HepG2 (cell line): Measurements from ENCODE around the gene CABLES2. TPM values are rescaled to one million over a fixed set of nuclear protein-coding genes. Genes with fewer than 3 reads are reported as not detected.
A peak's percentile ranks its signal among the peaks of the same experiment; 100 is the strongest.

ENCODE experiments used
- EZH2 ChIP-seq: conservative IDR thresholded peaks from 2 replicates; pipeline ENCODE4 v1.6.1; 2012; ENCODE audit warnings: mild to moderate bottlenecking, low read depth, low read length, moderate library complexity
- MYPOP ChIP-seq: sonication (generic); formaldehyde crosslinking; IDR thresholded peaks from 2 replicates; pipeline ENCODE4 v1.8.1; 2023; ENCODE audit warnings: mild to moderate bottlenecking, moderate library complexity, missing genetic modification reagents
- PAF1 ChIP-seq: IDR thresholded peaks from 2 replicates; pipeline ENCODE4 v1.6.1; 2016; ENCODE audit warnings: missing genetic modification reagents, missing compliant biosample characterization
- PREB ChIP-seq: sonication (generic); formaldehyde crosslinking; IDR thresholded peaks from 2 replicates; pipeline ENCODE4 v1.4.0; 2020; ENCODE audit warnings: missing genetic modification reagents
- SAFB2 ChIP-seq: sonication (generic); formaldehyde crosslinking; IDR thresholded peaks from 2 replicates; pipeline ENCODE4 v1.5.1; 2020; ENCODE audit warnings: missing genetic modification reagents, low read depth, mild to moderate bottlenecking, borderline replicate concordance
- SOX5 ChIP-seq: IDR thresholded peaks from 2 replicates; pipeline ENCODE4 v1.6.1; 2016; ENCODE audit warnings: borderline replicate concordance
- TP53 ChIP-seq: sonication (generic); formaldehyde crosslinking; conservative IDR thresholded peaks from 2 replicates; pipeline ENCODE4 v1.4.0; 2020; ENCODE audit warnings: missing genetic modification reagents
- ZBTB7B ChIP-seq: sonication (generic); formaldehyde crosslinking; IDR thresholded peaks from 2 replicates; pipeline ENCODE4 v1.4.0; 2020; ENCODE audit warnings: missing genetic modification reagents
- ZFP90 ChIP-seq: sonication (generic); formaldehyde crosslinking; IDR thresholded peaks from 2 replicates; pipeline ENCODE4 v1.8.0; 2022; ENCODE audit warnings: missing genetic modification reagents, mild to moderate bottlenecking, inconsistent platforms, borderline replicate concordance
- ZNF142 ChIP-seq: sonication (generic); formaldehyde crosslinking; IDR thresholded peaks from 2 replicates; pipeline ENCODE4 v1.4.0; 2020; ENCODE audit warnings: missing genetic modification reagents
- ZNF180 ChIP-seq: sonication (generic); formaldehyde crosslinking; IDR thresholded peaks from 2 replicates; pipeline ENCODE4 v1.4.0; 2020; ENCODE audit warnings: low read depth, missing genetic modification reagents, borderline replicate concordance
- ZNF432 ChIP-seq: sonication (generic); formaldehyde crosslinking; IDR thresholded peaks from 2 replicates; pipeline ENCODE4 v1.5.0; 2020; ENCODE audit warnings: missing genetic modification reagents, mild to moderate bottlenecking, borderline replicate concordance
- ZNF512B ChIP-seq: sonication (generic); formaldehyde crosslinking; IDR thresholded peaks from 2 replicates; pipeline ENCODE4 v1.5.1; 2020; ENCODE audit warnings: missing genetic modification reagents, mild to moderate bottlenecking, borderline replicate concordance
- ZNF710 ChIP-seq: sonication (generic); formaldehyde crosslinking; IDR thresholded peaks from 2 replicates; pipeline ENCODE4 v1.5.0; 2020; ENCODE audit warnings: mild to moderate bottlenecking, missing genetic modification reagents, borderline replicate concordance
- polyA plus RNA-seq, 8 experiments: library from polyadenylated mRNA; depleted of rRNA in 3 of 8; stranded (reverse) in 7 of 8; unstranded in 1 of 8; fragments of >200 nt; fragmentation: Illumina TruSeq in 4 of 8; extraction: Trizol in 4 of 8; gene quantifications; 2 replicates each; pipeline versions ENCODE4 v1.2.1 to v1.2.3, GENCODE V29; 2011 to 2016; ENCODE audit warnings: low read depth in 4 of 8, missing spikeins in 1 of 8, mixed read lengths in 1 of 8; ENCODE audit not compliant: insufficient read depth in 1 of 8
- total RNA-seq, 5 experiments: library from RNA; depleted of rRNA; stranded (reverse); fragments of >200 nt; fragmentation: Illumina TruSeq; extraction: Trizol; gene quantifications; 2 replicates each; pipeline ENCODE4 v1.2.3, GENCODE V29; 2016; ENCODE audit warnings: low read depth in 1 of 5

CABLES2 gene
- total and polyA plus RNA-seq, 2 of the 13 experiments (the other 11 are each of a cell fraction or from before 2014, with no cell fraction given) = 5.2 to 9.7 TPM

- TF ChIP-seq ZNF432 (CRISPR knock-in tag) = no peak
- no peak for TF ChIP-seq EZH2
- TF ChIP-seq SOX5 = no peak; the same call in 1 of the 2 replicates
- peak; percentile 98 for TF ChIP-seq ZFP90 (CRISPR knock-in tag)
- peak; percentile 80; the same call in 1 of the 2 replicates for TF ChIP-seq SAFB2 (CRISPR knock-in tag)
- TF ChIP-seq TP53 (CRISPR knock-in tag) = peak; percentile 92
- peak; percentile 98 for TF ChIP-seq PREB (CRISPR knock-in tag)
- TF ChIP-seq PAF1 (CRISPR knock-in tag) = no peak
- TF ChIP-seq ZNF142 = peak; percentile 65; the same call in 1 of the 2 replicates
- no peak; the same call in 1 of the 2 replicates for TF ChIP-seq MYPOP
- peak; percentile 87; the same call in 1 of the 2 replicates for TF ChIP-seq ZBTB7B (CRISPR knock-in tag)
- TF ChIP-seq ZNF180 (CRISPR knock-in tag) = peak; percentile 88; the same call in 1 of the 2 replicates
- peak; percentile 88; the same call in 1 of the 2 replicates for TF ChIP-seq ZNF710 (CRISPR knock-in tag)
- TF ChIP-seq ZNF512B (CRISPR knock-in tag) = no peak
Measured at GRCh38 chr20:62407221-62407992, at the start of gene CABLES2 (continued).
